ENCODE measurements around the gene DLG2. TPM values are rescaled to one million over a fixed set of nuclear protein-coding genes. Genes with fewer than 3 reads are reported as not detected.

DLG2 gene
- total RNA-seq, 4 donors from 2014 or later: 6.5 to 14.6 (median 7.2) TPM

DNA sequence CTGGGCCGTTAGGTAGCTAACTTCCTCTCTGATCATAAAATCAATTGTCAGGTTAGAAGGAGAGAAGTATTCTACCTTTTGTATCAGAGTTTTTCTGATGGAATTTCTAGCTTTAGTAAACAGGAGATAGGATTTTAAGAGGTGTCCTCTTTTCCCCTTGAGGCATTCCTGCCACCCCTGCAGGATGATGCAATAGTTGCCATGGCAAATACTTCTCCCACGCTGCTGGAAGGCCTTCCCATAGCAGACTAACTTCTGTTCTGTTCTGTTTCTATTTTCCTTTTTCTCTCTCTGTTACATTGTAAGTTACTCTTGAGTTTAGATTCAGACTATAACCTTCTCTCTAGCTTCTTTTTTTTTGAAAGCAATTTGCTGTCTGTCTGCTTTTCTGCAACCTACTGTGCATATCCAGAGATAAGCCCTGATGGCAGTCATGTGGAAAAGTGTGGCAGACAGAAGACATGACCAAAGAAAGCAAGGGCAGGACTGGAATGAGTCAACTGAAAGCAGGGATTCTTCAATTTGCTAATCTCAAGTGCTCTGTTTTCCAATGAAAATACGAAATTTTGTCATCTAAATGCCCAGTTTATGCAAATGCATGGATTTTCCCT lies 679.1 kb downstream of the DLG2 start:
- DNase-seq (ENCODE audit: low spot score in 2 of 2): no peak
- H3K4me3 ChIP-seq: no peak overlapping the region
- H3K36me3 ChIP-seq: no peaks in the 10 kb centered on the region
- no peak for TF ChIP-seq POLR2A (IDR thresholded peaks at IDR 0.05)
- TF ChIP-seq EP300 (IDR thresholded peaks at IDR 0.05): no peak
- TF ChIP-seq CTCF (IDR thresholded peaks at IDR 0.05): no peak
- peaks cover 0 to 25% (median 2%) of the 10 kb centered on the region in 4 donors for H3K9me3 ChIP-seq
- 60 to 63% methylated on average over 3 of the region's 3 CpGs for WGBS, 2 donors
- no peaks in the 10 kb centered on the region for H3K4me1 ChIP-seq
- H3K27ac ChIP-seq: no peak overlapping the region
- no peaks in the 10 kb centered on the region for H3K27me3 ChIP-seq

- Histone ChIP-seq H3K9me3 (peaks cover 0 to 25% (median 2%) of the 10 kb centered on the region in 4 donors), H3K27me3 (no peaks in the 10 kb centered on the region), H3K36me3 (no peaks in the 10 kb centered on the region), H3K4me3 (no peak overlapping the region), H3K27ac (no peak overlapping the region), H3K4me1 (no peaks in the 10 kb centered on the region)
- 93 to 96% methylated on average over 3 of the region's 3 CpGs for WGBS, 2 donors
- TF ChIP-seq EP300 (IDR thresholded peaks at IDR 0.05): no peak
- TF ChIP-seq CTCF (IDR thresholded peaks at IDR 0.05): no peak
- TF ChIP-seq POLR2A (IDR thresholded peaks at IDR 0.05): no peak
- no peak for DNase-seq (ENCODE audit: low spot score in 2 of 2)
These were observed 680.1 kb downstream of the DLG2 start for GRCh38 chr11:84947070-84947469.

- WGBS, 2 donors: 37 to 80% methylated on average over 1 of the region's 1 CpG
- no peak for TF ChIP-seq POLR2A (IDR thresholded peaks at IDR 0.05)
- TF ChIP-seq CTCF (IDR thresholded peaks at IDR 0.05): no peak
- TF ChIP-seq EP300 (IDR thresholded peaks at IDR 0.05): no peak
- no peak for DNase-seq (ENCODE audit: low spot score in 2 of 2)
- no peak overlapping the region for H3K27ac ChIP-seq
- no peaks in the 10 kb centered on the region for H3K27me3 ChIP-seq
- H3K4me1 ChIP-seq: no peaks in the 10 kb centered on the region
- H3K9me3 ChIP-seq: peaks cover 0 to 9% (median 2%) of the 10 kb centered on the region in 4 donors
- H3K4me3 ChIP-seq: no peak overlapping the region
- no peaks in the 10 kb centered on the region for H3K36me3 ChIP-seq
These were observed 696.3 kb downstream of the DLG2 start for GRCh38 chr11:84930863-84931262.

DNA sequence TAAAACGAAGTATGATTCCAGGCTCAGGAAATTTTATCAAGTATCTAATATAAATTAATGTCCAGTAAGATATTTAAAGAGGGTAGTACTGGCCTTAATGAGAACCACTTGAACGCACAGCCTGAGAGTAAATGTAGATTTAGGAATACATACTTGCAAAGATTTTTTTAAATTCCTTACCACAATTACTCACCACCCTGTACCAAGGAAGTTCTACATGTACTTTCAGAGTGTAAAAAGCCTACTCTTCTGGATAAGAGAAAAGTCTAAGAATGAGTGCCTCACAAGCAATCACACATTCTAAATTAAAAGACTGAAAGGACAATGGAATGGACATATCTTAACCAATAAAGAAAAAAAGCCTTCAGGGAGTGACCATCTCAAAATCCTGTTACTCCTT lies 697.4 kb downstream of the DLG2 start:
- no peak overlapping the region for H3K27ac ChIP-seq
- 85 to 86% methylated on average over 2 of the region's 2 CpGs for WGBS, 2 donors
- no peaks in the 10 kb centered on the region for H3K36me3 ChIP-seq
- H3K9me3 ChIP-seq: peaks cover 0 to 15% (median 2%) of the 10 kb centered on the region in 4 donors
- no peaks in the 10 kb centered on the region for H3K4me1 ChIP-seq
- H3K4me3 ChIP-seq: no peak overlapping the region
- no peak for DNase-seq (ENCODE audit: low spot score in 2 of 2)
- no peaks in the 10 kb centered on the region for H3K27me3 ChIP-seq
- TF ChIP-seq POLR2A (IDR thresholded peaks at IDR 0.05): no peak
- TF ChIP-seq CTCF (IDR thresholded peaks at IDR 0.05): no peak

DNA sequence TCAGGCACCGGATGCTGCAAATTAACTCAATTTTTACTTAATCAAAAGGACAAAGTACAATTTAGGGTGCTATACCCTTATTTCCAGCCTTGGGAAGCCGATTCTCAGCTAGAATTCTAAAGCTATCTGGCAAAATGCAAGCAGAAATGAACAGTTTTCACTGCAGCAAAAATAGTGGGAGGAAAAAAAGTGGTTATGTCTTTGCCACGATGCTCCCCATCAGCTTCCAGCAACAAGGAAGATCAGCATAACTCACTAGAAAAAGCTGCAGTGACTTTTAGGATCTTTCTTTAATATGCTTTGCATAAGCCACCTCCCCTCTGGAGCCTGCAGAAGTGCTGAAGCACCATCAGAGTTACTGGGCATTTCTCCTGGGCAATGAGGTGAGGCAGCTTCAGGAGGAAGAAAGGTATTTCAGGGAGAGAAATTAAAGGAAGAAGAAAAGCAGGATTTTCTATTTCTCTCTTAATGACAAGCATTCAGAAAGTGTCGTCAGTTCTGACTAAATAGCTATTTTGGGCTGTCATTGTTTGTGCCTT lies 702.9 kb downstream of the DLG2 start:
- Histone ChIP-seq H3K27me3 (no peaks in the 10 kb centered on the region), H3K4me3 (no peak overlapping the region), H3K36me3 (no peaks in the 10 kb centered on the region), H3K9me3 (peaks cover 0 to 6% (median 0%) of the 10 kb centered on the region in 4 donors), H3K4me1 (peaks cover 0 to 31% (median 5%) of the 10 kb centered on the region in 4 donors), H3K27ac (no peak overlapping the region)
- TF ChIP-seq CTCF (IDR thresholded peaks at IDR 0.05) (no peak), POLR2A (IDR thresholded peaks at IDR 0.05) (no peak), EP300 (IDR thresholded peaks at IDR 0.05) (no peak)
- WGBS, 2 donors: 25 to 27% methylated on average over 4 of the region's 4 CpGs
- DNase-seq (ENCODE audit: low spot score in 2 of 2): no peak

All from tibial nerve (tissue), 4 donors.